CD4-positive, CD25-positive, alpha-beta regulatory T cell (primary cell): Measurements from ENCODE around the gene LUM. TPM values are rescaled to one million over a fixed set of nuclear protein-coding genes. Genes with fewer than 3 reads are reported as not detected.

Experiments used
- ATAC-seq, 2 donors: fragments of 150-1000 bp; cut with Tn5 transposase; one replicate each; pipeline ENCODE4 v1.10.0; 2021; ENCODE audit warnings: low read depth in 2 of 2, moderate number of reproducible peaks in 2 of 2, moderate library complexity in 1 of 2
- DNase-seq, 3 donors: peaks; one replicate each; pipeline versions ENCODE4 v3.0.0 to v3.0.0-alpha.2; 2012 to 2022; ENCODE audit warnings: mixed read lengths in 1 of 3
- H3K27ac ChIP-seq: one replicate; pipeline ENCODE4 v1.7.0; 2013; ENCODE audit warnings: mild to moderate bottlenecking, low read length; ENCODE audit not compliant: insufficient read depth, poor library complexity, severe bottlenecking
- H3K27me3 ChIP-seq: one replicate; pipeline ENCODE4 v1.7.0; 2013; ENCODE audit warnings: low read length; ENCODE audit not compliant: control insufficient read depth, insufficient read depth
- H3K36me3 ChIP-seq: one replicate; pipeline ENCODE4 v1.7.0; 2013; ENCODE audit warnings: mild to moderate bottlenecking, low read length, moderate library complexity; ENCODE audit not compliant: control insufficient read depth, insufficient read depth
- H3K4me1 ChIP-seq: 2 replicates; pipeline ENCODE4 v1.7.0; 2013; ENCODE audit warnings: mild to moderate bottlenecking, low read length; ENCODE audit not compliant: insufficient read depth, control insufficient read depth, poor library complexity, severe bottlenecking
- H3K4me3 ChIP-seq: one replicate; pipeline ENCODE4 v1.7.0; 2013; ENCODE audit warnings: low read depth, mild to moderate bottlenecking, low read length, moderate library complexity
- H3K9me3 ChIP-seq, 2 experiments: 1 replicate in 1 of 2; 2 replicates in 1 of 2; pipeline ENCODE4 v1.7.0; 2013; ENCODE audit warnings: low read length in 2 of 2, mild to moderate bottlenecking in 1 of 2, moderate library complexity in 1 of 2; ENCODE audit not compliant: control insufficient read depth in 2 of 2
- H3K27ac Mint-ChIP-seq, 3 donors: one replicate each; pipeline ENCODE4 v1.8.0; 2020 to 2022; ENCODE audit warnings: mild to moderate bottlenecking in 3 of 3, mixed read lengths in 3 of 3, moderate library complexity in 2 of 3
- H3K27me3 Mint-ChIP-seq: one replicate; pipeline ENCODE4 v1.8.0; 2022; ENCODE audit warnings: mild to moderate bottlenecking, mixed read lengths
- H3K36me3 Mint-ChIP-seq: one replicate; pipeline ENCODE4 v1.8.0; 2020; ENCODE audit warnings: mixed read lengths
- H3K4me1 Mint-ChIP-seq, 4 donors: one replicate each; pipeline ENCODE4 v1.8.0; 2020 to 2022; ENCODE audit warnings: mixed read lengths in 4 of 4, mild to moderate bottlenecking in 1 of 4
- H3K4me3 Mint-ChIP-seq, 4 donors: one replicate each; pipeline ENCODE4 v1.8.0; 2020 to 2022; ENCODE audit warnings: mild to moderate bottlenecking in 4 of 4, mixed read lengths in 4 of 4, moderate library complexity in 3 of 4
- H3K9me3 Mint-ChIP-seq, 7 donors: one replicate each; pipeline ENCODE4 v1.8.0; 2020 to 2022; ENCODE audit warnings: mixed read lengths in 7 of 7, mild to moderate bottlenecking in 3 of 7, moderate library complexity in 2 of 7
- polyA plus RNA-seq, 4 donors: library from polyadenylated mRNA; unstranded; fragments of 300-500 nt; fragmentation: Illumina TruSeq; gene quantifications; one replicate each; pipeline ENCODE4 v1.2.3, GENCODE V29; 2021
- total RNA-seq: library from RNA; stranded (reverse); gene quantifications from one replicate; pipeline ENCODE4 v1.2.3, GENCODE V29; 2022

The LUM gene
- total and polyA plus RNA-seq, 5 donors from 2014 or later: not detected

DNA sequence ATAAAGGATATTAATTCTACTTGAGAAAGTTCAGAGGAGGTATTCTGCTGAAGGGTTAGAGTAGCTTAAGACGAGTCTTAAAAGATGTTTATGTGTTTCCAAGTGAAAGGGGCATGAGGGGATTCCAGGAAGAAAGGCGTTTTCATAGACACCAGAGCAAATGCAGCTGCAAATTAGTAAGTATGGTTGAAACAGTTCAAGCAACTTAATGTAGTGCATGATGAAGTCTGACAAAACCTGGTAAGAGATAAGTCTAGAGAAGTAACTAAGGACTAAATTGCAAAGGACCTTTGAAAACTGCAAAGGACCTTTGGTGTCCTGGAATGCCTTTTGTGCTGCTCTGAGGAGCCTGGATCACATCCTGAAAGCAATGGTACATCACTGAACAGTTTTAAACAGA, 11.5 kb downstream of the LUM start:
- no peaks in the 10 kb centered on the region for H3K9me3 Mint-ChIP-seq
- H3K4me1 ChIP-seq: no peaks in the 10 kb centered on the region
- no peak overlapping the region for H3K27ac Mint-ChIP-seq

DNA sequence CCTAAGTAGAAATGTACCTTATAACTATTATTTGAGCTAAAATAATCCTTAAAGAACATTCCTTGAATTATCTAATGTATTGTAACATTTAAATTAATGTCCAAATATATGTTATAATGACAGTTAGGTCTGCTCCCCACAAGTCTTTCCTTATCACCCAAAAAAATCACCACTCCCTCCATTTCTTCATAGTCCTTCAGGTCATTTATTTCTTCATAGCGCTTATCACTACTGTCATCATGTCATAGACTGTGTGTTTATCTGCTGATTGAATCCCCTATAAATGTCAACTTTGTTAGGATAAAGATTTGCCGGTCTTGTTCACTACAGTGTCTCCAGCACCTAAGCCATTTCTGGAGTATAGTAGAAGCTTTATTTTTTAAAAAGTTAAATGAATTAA, 12.0 kb downstream of the LUM start:
- H3K9me3 ChIP-seq: no peaks in the 10 kb centered on the region
- H3K4me3 ChIP-seq: no peak overlapping the region
- Mint-ChIP-seq H3K36me3 (no peaks in the 10 kb centered on the region), H3K27me3 (no peaks in the 10 kb centered on the region), H3K9me3 (no peaks in the 10 kb centered on the region), H3K27ac (no peak overlapping the region), H3K4me1 (no peaks in the 10 kb centered on the region), H3K4me3 (no peak overlapping the region)
- DNase-seq (no peak), ATAC-seq (no peak)
- H3K27ac ChIP-seq: no peak overlapping the region
- H3K4me1 ChIP-seq: no peaks in the 10 kb centered on the region
- no peaks in the 10 kb centered on the region for H3K27me3 ChIP-seq
- no peaks in the 10 kb centered on the region for H3K36me3 ChIP-seq

More for the DNA sequence above, 11.5 kb downstream of the LUM start:
- no peaks in the 10 kb centered on the region for H3K27me3 ChIP-seq
- no peak for ATAC-seq
- DNase-seq: no peak
- H3K36me3 Mint-ChIP-seq: no peaks in the 10 kb centered on the region
- no peak overlapping the region for H3K4me3 ChIP-seq
- H3K4me3 Mint-ChIP-seq: no peak overlapping the region
- H3K27me3 Mint-ChIP-seq: no peaks in the 10 kb centered on the region
- no peaks in the 10 kb centered on the region for H3K36me3 ChIP-seq
- H3K4me1 Mint-ChIP-seq: no peaks in the 10 kb centered on the region
- no peak overlapping the region for H3K27ac ChIP-seq
- H3K9me3 ChIP-seq: no peaks in the 10 kb centered on the region

DNA sequence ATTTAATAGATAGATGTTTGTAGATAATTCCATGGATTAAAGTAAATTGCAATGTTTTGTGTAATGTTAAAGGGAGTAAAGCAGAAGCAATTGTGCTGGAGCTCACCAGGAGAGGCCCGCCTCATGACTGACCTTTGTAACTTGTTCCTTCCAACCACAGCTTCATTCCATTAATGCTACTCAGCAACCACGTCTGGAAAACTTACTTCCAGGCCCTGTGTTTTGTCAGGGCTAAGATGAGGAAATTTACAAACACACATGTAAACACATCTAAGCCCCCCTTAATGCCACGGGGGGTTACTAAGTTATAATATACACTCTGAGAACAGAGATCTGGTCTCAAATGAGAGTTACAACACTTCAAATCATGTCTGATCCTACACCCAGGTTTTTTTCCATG, 12.4 kb downstream of the LUM start:
- no peaks in the 10 kb centered on the region for H3K36me3 Mint-ChIP-seq
- DNase-seq: no peak
- no peaks in the 10 kb centered on the region for H3K4me1 ChIP-seq
- no peaks in the 10 kb centered on the region for H3K9me3 ChIP-seq
- H3K27ac Mint-ChIP-seq: no peak overlapping the region
- H3K36me3 ChIP-seq: no peaks in the 10 kb centered on the region
- no peaks in the 10 kb centered on the region for H3K4me1 Mint-ChIP-seq
- no peak overlapping the region for H3K27ac ChIP-seq
- no peaks in the 10 kb centered on the region for H3K9me3 Mint-ChIP-seq
- no peaks in the 10 kb centered on the region for H3K27me3 Mint-ChIP-seq
- ATAC-seq: no peak
- H3K4me3 ChIP-seq: no peak overlapping the region
- H3K4me3 Mint-ChIP-seq: no peak overlapping the region
- H3K27me3 ChIP-seq: no peaks in the 10 kb centered on the region

DNA sequence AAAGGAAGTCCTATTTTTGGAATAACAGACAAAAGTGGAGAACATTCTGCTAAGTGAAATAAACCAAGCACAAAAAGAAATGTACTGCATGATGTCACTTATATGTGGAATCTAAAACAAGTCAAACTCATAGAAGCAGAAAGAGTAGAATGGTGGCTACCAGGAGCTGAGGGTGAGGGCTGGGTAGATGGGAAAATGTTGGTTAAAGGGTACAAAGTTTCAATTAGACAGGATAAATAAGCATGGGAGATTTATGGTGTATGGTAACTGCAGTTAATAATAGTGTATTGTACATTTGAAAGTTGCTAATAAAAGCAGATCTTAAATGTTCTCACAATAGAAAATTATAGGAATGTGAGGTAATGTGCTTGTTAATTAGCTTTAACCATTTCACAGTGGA, 12.8 kb downstream of the LUM start:
- Histone ChIP-seq H3K9me3 (no peaks in the 10 kb centered on the region), H3K27me3 (no peaks in the 10 kb centered on the region), H3K36me3 (no peaks in the 10 kb centered on the region), H3K27ac (no peak overlapping the region), H3K4me1 (no peaks in the 10 kb centered on the region), H3K4me3 (no peak overlapping the region)
- Mint-ChIP-seq H3K4me3 (no peak overlapping the region), H3K27me3 (no peaks in the 10 kb centered on the region), H3K4me1 (no peaks in the 10 kb centered on the region), H3K9me3 (peaks cover 0 to 3% (median 0%) of the 10 kb centered on the region in 7 donors), H3K36me3 (no peaks in the 10 kb centered on the region), H3K27ac (no peak overlapping the region)
- ATAC-seq (no peak), DNase-seq (no peak)

DNA sequence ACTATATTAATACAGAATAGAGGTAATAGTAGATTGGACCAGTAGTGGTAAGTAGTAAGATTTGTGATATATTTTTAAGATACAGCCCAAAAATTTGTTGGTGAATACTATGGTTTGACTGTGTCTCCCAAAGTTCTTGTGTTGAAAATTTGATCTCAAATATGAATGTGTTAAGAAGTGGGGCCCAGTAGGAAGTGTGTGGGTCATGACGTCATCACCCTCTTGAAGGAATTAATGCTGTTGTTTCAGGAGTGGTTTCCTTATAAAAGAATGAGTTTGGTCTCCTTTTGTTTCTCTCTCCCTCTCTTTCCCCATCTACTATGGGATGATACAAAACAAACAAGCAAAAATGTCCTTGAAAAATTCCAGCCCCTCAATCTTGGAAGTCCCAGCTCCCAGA, 16.3 kb downstream of the LUM start:
- H3K4me3 ChIP-seq: no peak overlapping the region
- H3K36me3 ChIP-seq: no peaks in the 10 kb centered on the region
- H3K27ac Mint-ChIP-seq: no peak overlapping the region
- ATAC-seq: no peak
- H3K9me3 Mint-ChIP-seq: peaks cover 2 to 10% (median 5%) of the 10 kb centered on the region in 7 donors
- no peaks in the 10 kb centered on the region for H3K4me1 ChIP-seq
- H3K27ac ChIP-seq: no peak overlapping the region
- H3K4me3 Mint-ChIP-seq: no peak overlapping the region
- no peaks in the 10 kb centered on the region for H3K9me3 ChIP-seq
- H3K27me3 ChIP-seq: no peaks in the 10 kb centered on the region
- no peaks in the 10 kb centered on the region for H3K4me1 Mint-ChIP-seq
- H3K27me3 Mint-ChIP-seq: no peaks in the 10 kb centered on the region
- H3K36me3 Mint-ChIP-seq: no peaks in the 10 kb centered on the region
- no peak for DNase-seq

DNA sequence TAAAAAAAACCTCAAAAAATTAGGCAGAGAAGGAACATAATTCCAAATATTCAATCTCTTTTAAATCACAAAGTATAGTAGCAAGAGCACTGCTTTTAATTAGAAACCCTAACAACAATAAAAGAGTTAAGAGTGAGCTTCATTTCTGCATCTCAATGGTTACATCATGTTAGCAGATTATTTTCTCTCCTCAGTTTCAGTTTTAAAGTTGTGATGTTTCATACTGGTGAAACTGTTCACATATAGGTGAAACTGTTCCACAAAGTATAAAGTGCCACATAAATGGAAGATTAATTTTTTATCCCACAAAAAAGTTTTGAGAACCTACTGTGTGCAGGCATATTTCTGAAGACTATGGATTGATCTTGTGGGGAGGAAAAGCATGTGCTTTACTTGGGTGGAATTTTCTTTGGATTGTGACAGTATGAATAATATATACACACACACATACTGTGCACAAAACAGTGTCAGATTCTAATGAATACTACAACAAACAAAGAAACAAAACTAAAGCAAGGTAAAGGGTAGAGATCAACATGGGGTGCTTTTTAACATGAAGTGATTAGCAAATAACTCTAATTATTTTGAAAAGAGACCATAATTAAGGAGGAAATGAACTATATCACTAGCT, 17.1 kb downstream of the LUM start:
- no peaks in the 10 kb centered on the region for H3K4me1 Mint-ChIP-seq
- Histone ChIP-seq H3K4me3 (no peak overlapping the region), H3K27ac (no peak overlapping the region), H3K36me3 (no peaks in the 10 kb centered on the region), H3K9me3 (peaks cover 0 to 2% of the 10 kb centered on the region in 2 experiments), H3K4me1 (no peaks in the 10 kb centered on the region), H3K27me3 (no peaks in the 10 kb centered on the region)
- H3K4me3 Mint-ChIP-seq: no peak overlapping the region
- H3K36me3 Mint-ChIP-seq: no peaks in the 10 kb centered on the region
- DNase-seq (no peak), ATAC-seq (no peak)
- H3K27ac Mint-ChIP-seq: no peak overlapping the region
- no peaks in the 10 kb centered on the region for H3K27me3 Mint-ChIP-seq
- H3K9me3 Mint-ChIP-seq: peaks cover 2 to 19% (median 5%) of the 10 kb centered on the region in 7 donors

DNA sequence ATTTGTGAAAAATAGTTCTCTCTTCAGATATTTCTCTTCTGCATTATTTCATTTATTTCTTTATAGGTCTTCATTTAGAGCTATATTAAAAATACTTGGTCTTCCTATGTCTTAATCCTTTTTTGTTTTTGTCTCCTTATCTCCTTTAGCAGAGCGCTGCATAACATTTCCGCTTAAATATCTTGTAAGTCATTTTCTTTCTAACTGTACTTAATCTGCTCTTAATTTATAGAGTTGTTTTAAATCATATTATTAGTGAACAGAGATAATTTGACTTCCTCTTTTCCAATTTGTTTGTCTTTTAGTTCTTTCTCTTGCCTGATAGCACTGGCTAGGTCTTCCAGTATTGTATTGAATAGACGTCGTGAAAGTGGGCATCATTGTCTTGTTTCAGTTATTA, 18.0 kb downstream of the LUM start:
- Histone ChIP-seq H3K4me3 (no peak overlapping the region), H3K36me3 (no peaks in the 10 kb centered on the region), H3K9me3 (peaks cover 0 to 2% of the 10 kb centered on the region in 2 experiments), H3K27ac (no peak overlapping the region), H3K27me3 (no peaks in the 10 kb centered on the region), H3K4me1 (no peaks in the 10 kb centered on the region)
- Mint-ChIP-seq H3K27ac (no peak overlapping the region), H3K4me1 (no peaks in the 10 kb centered on the region), H3K36me3 (no peaks in the 10 kb centered on the region), H3K27me3 (no peaks in the 10 kb centered on the region), H3K9me3 (peaks cover 2 to 25% (median 6%) of the 10 kb centered on the region in 7 donors), H3K4me3 (no peak overlapping the region)
- ATAC-seq (no peak), DNase-seq (no peak)

DNA sequence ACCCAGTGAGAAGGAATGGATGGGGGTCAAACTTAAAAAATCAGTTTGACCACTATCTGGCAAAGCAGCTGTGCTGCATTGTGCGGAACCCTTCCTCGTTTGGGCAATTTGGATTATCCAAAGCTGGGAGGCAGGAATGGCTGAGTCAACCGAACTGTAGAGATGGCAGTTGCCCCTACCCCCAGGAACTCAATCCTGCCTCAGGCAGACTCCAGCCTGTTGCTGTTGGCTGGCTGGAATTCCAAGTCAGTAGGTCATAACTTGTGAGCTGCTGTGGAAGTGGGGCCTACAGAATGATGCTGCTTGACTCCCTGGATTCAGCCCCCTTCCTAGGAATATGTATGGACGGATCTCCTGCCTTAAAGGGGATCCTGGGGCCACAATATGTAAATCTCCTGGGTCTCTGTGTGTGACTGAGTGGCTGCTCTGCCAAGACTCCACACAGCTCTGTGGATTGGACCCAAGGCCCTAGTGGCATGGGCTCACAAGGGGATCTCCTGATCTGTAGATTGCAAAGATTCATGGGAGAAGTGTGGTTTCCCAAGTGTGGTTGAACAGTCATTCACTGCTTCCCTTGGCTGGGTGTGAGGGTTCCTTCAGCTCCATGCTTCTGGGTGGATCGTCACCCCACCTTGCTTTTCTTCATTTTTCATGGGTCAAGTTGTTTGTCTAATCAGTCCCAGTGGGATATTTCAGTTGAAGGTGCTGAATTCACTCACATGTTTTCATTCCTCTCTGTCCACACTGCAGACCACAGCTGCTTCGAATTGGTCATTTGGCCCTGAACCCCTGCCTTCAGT, 19.2 kb downstream of the LUM start:
- H3K4me3 ChIP-seq: no peak overlapping the region
- Mint-ChIP-seq H3K27ac (no peak overlapping the region), H3K36me3 (no peaks in the 10 kb centered on the region), H3K4me1 (no peaks in the 10 kb centered on the region), H3K4me3 (no peak overlapping the region), H3K27me3 (no peaks in the 10 kb centered on the region), H3K9me3 (peaks cover 2 to 27% (median 8%) of the 10 kb centered on the region in 7 donors)
- peaks cover 0 to 2% of the 10 kb centered on the region in 2 experiments for H3K9me3 ChIP-seq
- no peaks in the 10 kb centered on the region for H3K27me3 ChIP-seq
- DNase-seq: no peak
- ATAC-seq: no peak
- no peak overlapping the region for H3K27ac ChIP-seq
- no peaks in the 10 kb centered on the region for H3K4me1 ChIP-seq
- H3K36me3 ChIP-seq: no peaks in the 10 kb centered on the region
